Testis (tissue), 2 donors: ENCODE measurements around the gene VWA1.

Experiments
- CTCF ChIP-seq, 3 experiments: fragments of 450-650 bp in 2 of 3; fragments of 200-600 bp in 1 of 3; sonication (generic) in 1 of 3; IDR thresholded peaks; one replicate each; pipeline ENCODE4 v1.5.1; 2016 to 2019; ENCODE audit warnings: antibody characterized with exemption in 3 of 3, mild to moderate bottlenecking in 2 of 3, moderate library complexity in 1 of 3
- POLR2A ChIP-seq: fragments of 450-650 bp; IDR thresholded peaks from one replicate; pipeline ENCODE4 v1.6.1; 2017; ENCODE audit warnings: antibody characterized with exemption, mild to moderate bottlenecking, moderate library complexity

- TF ChIP-seq CTCF (IDR thresholded peaks at IDR 0.05) = no peak
- TF ChIP-seq POLR2A = no peak
Observed at GRCh38 chr1:1426496-1427105, 8.9 kb upstream of the VWA1 start.
